NCI-H187 treated with DMSO at 0.1 percent for 48 hours (cell line): ENCODE results near the gene FAM120B.
"Not testable (repeated sequence)": the region's sequence is repeated elsewhere in the genome, so short reads cannot be mapped to it uniquely, and the experiment has no call there.

Experiments used
- DNase-seq: peaks from one replicate; lab custom pipeline; 2025; lab: John Stamatoyannopoulos, UW

Gene FAM120B

DNA sequence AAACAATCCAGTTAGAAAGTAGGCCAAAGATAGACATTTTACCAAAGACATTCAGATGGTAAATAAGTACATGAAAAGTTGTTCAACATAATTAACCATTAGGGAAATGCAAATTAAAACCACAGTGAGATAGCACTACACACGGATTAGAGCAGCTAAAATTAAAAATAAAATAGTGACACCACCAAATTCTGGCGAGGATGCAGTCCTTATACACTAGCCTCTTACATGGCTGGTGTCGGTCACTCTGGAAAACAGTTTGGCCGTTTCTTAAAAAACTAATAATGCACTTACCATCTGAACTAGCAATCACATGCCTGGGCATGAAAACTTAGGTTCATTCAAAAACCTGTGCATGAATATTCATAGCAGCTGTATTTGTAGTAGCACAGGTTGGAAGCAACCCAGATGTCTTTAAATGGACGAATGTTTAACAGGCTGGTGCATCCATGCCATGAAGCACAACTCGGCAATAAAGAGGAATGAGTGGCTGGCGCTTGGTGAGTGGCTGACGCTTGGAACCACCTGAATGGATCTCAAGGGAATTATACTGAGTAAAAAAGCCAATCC lies 77.0 kb downstream of the FAM120B start:
- no peak for DNase-seq

DNA sequence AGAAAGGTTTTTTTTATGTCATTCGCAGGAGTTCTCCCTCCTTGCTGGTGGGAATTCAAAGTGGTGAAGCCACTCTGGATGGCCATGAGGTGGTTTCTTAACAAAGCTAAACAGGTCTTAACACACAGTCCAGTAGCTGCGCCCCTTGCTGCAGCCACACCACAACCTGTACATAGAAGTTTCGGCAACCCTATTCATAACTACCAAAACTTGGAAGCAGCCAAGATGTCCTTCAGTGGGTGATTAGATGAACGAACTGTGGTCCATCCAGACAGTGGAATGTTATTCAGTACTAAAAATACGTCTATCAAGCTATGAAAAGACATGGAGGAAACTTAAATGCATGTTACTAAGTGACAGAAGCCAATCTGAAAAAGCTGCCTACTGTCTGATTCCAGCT lies 78.9 kb downstream of the FAM120B start:
- DNase-seq, result no peak

DNA sequence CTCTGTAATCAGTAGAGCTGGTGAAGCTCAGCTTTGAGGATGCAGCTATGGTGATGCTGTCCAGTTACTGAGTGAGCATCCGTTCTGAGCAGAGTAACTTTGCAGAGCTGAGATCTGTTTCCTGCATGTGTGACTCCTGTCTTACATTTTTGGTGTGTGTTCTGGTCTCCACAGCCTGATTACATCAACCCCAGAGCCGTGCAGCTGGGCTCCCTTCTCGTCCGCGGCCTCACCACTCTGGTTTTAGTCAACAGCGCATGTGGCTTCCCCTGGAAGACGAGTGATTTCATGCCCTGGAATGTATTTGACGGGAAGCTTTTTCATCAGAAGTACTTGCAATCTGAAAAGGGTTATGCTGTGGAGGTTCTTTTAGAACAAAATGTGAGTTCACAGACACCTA lies 81.6 kb downstream of the FAM120B start:
- no peak for DNase-seq

DNA sequence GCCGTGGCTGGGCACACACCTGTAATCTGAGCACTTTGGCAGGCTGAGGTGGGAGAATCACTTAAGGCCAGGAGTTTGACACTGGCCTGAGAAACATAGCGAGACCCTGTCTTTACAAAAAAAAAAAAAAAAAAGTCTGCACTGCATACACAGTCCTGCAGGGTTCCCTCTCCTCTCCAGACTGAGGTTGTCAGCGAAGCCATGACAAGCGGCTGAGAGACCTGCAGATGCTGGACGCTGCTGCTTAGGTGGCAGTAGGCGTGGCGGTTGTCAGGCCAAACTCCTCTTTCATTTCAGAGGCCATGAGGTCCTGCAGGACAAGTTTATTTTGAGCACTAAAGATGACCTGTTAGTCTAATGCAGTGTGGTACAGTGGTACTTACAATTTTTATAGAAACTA lies 86.5 kb downstream of the FAM120B start:
- DNase-seq, result no peak

DNA sequence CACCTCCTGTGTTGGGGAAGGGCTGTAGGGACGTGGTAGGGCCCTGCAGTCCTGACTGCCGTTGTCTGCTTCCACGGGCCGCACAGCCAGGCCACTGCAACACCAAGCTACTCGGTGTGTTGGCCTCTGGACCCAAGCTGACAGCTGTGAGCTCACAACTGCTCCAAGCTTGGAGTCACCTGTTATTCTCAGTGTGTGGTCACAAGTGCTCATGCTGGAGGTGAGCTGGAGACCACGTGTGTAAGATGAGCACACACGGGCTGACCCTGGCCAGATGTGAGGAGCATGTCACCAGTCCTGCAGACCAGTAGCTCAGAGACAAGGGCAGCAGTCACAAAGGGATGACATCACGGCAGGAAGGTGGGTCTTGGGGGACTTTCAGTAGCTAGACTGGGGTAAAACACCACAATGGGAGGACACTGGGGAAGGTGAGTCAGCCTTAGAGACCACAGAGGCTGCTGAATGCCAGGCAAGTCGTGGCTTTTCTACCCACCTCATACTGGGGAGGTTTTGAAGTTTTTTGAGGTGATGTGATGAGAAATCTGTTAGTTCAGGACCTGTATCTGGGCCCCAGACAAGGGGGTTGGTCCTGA lies 87.3 kb downstream of the FAM120B start:
- no peak for DNase-seq

DNA sequence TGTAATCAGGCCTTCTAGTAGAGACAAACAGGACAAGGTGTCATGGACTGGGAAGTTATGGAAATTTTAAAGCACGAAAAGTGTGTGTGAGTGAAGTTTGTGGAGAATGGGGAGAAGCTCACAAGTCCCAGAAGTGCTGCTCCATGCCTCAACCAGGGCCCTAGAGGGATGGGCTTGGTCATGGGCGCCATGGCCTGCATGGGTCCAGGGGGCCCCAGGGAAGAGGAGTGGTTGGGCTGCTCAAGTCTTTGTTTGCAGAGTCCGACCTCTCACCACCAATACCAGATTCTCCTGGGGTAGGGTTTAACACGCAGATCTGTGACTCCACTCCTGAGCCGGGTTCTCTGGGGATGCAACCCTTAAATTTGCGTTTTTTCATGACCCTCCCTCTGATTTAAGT lies 88.4 kb downstream of the FAM120B start:
- no peak for DNase-seq

DNA sequence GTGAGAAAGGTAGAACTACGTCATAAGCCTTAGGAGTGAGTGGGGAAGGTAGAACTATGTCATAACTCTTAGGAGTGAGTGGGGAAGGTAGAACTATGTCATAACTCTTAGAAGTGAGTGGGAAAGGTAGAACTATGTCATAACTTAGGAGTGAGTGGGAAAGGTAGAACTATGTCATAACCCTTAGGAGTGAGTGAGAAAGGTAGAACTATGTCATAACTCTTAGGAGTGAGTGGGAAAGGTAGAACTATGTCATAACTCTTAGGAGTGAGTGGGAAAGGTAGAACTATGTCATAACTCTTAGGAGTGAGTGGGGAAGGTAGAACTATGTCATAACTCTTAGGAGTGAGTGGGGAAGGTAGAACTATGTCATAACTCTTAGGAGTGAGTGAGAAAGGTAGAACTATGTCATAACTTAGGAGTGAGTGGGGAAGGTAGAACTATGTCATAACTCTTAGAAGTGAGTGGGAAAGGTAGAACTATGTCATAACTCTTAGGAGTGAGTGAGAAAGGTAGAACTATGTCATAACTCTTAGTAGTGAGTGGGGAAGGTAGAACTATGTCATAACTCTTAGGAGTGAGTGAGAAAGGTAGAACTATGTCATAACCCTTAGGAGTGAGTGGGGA lies 92.3 kb downstream of the FAM120B start:
- DNase-seq, result not testable (repeated sequence)

DNA sequence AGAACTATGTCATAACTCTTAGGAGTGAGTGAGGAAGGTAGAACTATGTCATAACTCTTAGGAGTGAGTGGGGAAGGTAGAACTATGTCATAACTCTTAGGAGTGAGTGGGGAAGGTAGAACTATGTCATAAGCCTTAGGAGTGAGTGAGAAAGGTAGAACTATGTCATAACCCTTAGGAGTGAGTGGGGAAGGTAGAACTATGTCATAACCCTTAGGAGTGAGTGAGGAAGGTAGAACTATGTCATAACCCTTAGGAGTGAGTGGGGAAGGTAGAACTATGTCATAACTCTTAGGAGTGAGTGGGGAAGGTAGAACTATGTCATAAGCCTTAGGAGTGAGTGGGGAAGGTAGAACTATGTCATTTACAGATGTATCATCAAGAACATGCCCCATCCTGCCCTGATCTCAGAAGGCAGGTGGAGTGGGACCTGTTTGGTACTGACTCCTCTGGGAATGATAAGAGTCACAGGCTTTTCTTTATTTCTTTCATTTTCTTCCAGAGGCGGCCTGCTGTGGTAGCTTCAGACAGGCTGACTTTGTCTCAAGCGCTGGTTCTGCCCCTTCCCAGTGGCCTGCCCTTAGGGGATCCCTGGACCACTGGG lies 93.5 kb downstream of the FAM120B start:
- not testable (repeated sequence) for DNase-seq

DNA sequence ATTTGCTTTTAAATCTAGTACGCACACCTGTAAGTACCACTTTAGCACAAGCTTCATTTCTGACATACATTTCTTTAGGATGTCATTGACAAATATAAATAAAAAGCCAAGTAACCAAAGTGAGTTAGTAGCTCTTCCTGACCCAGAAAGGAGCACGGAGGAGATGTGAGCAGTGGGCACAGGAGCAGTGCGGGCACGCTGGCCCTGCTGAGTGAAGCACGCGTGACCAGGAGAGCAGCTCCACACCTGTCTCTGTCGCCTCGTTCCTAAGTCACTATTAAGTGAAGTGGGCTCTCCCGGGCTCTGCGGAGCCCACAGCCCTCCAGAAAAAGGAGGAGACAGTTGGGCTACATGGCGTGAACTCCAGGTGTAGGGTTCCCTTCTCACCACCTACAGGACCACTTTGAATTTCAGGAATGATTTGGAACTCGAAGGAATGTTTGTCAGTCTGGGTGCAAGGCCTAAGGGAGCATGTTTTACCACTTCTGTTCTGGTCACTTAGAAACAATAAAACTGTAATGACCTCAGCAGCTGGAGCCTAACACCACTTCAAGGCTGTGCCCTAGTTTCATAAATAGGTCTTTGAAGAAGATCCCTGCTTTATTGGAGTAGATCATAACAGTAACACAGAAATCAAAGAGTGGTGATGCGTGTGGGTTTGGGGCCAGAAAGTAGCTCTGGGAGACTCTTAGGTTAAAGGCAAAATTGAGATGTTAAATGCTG lies 95.9 kb downstream of the FAM120B start:
- DNase-seq, result no peak

DNA sequence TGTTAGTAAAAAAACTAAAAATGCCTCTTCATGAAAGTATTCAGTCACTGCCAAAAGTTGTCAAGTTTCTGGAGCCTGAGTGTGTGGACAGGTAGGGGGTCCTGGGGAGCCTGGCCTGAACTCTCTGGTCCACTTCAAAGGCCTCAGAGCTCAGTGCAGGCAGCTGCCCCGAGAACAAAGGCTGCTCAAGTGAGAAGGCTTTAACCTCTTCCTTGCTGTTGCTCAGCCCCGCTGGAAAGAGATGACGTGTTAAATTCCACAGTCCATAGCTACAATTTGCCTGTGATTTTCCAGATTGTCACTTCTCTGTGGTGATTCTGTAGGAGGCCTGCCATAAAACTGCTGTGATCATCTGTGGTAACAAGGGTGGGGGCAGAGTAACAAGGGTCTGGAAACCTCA lies 96.9 kb downstream of the FAM120B start:
- DNase-seq, result no peak

DNA sequence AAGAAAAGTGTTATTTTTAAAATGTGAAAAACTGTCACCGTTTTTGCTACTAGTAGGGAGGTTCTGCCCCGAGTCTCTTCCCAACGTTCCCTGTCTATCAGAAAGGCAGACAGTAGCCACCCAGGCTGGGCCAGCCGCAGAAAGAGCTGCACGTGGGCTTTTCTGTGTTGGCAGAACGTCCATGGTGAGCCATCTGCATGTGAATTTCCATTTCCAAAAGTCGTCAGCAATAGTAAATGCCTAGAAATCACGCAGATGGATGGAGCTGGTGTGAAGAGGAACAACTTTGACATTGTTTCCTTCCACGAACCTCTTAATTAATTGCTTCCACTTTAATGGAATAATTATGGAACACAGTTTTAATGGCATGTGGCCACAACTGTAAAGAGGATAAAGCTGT lies 97.5 kb downstream of the FAM120B start:
- DNase-seq, result no peak

DNA sequence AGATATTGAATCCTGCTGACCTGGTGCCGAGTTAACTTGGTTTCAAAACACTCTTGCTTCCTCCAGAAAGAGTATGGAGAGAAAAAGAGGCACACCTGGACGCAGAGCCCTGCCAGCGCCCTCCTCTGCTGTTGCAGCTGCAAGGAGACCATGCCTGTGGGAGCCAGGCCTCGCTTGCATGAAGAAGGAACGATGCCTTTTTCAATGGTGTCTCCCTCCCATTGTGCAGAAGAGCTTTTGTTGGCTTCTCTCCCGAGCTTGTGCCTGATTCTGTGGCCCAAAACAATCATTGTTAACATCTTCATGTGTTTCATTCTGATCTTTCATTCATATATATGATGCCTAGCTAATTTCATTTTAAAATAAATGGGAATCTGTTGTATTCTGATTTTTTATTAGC lies 98.1 kb downstream of the FAM120B start:
- DNase-seq, result no peak

DNA sequence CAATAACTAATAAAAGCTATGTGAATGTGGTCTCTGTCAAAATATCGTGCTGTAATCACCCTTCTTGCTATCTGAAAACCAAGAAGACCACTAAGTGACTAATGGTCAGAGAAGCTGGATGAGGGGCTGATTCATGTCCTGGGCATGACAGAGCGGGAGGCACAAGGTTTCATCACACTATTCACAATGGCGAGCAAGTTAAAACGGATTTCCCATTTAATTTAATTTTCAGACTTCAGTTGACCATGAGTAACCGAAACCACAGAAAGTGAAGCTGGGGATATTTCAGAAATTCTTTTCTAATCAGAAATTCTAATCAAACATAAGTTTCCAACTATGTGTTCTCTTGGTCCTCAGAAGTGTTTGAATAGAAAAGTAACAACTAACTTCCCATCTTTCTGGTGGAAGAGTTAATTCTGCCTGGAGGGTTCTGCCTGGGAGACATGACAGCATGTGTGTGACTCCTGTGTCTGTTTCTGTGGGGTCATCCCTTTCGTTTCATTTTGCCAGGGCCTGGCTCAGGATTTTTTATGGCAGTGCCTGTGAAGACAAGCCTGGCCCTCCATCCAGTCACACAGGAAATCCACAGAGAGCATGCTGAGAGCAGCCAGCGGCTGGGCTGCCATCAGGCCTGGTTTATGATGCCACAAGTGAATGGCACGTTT lies 98.9 kb downstream of the FAM120B start:
- no peak for DNase-seq

DNA sequence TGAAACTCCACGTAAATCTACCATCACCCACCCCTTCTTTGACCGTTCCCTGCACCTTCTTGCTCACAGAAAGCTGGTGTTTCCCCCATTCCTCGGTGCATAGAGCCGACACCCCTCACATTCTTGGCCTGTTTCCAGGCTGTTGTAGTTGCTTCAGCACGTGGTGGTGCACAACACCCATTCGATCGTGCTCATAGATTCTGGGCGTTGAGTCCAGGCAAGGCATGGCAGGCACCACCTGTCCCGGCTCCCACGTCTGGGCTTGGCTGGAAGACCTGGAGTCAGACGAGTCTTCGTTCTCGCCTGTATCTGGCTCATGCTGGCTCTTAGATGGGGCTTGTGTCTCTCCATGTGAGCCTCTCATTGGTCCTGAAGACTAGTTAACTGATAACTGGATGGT lies 100.6 kb downstream of the FAM120B start:
- no peak for DNase-seq

DNA sequence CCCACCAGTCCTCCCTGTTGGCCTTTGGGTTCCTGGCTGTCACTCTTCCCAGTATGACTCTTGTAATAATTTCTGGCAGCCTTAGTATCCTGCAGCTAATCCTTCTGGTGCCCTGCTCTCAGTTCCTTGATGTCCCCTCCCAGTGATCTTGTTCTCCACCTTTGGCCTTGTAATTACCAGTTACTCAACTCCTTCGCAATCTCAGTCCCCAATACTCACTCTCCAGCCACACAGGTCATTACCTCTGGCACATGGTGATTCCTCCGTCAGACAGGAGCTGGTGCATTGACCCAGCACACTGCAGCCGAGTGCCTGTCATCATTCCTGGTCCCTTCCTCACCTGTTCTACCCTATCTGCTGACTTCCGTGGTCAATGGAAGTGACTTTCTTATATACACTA lies 101.4 kb downstream of the FAM120B start:
- DNase-seq, result no peak

DNA sequence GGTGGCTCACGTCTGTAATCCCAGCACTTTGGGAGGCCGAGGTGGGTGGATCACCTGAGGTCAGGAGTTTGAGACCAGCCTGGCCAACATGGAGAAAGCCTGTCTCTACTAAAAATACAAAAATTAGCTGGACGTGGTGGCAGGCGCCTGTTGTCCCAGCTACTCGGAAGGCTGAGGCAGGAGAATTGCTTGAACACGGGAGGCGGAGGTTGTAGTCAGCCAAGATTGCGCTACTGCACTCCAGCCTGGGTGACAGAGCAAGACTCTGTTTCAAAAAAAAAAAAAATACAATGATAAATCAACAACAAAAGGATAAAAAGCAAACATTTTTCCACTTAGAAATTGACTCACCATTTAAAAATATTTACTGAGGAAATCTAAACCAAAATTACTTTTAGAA lies 103.2 kb downstream of the FAM120B start:
- DNase-seq, result not testable (repeated sequence)

DNA sequence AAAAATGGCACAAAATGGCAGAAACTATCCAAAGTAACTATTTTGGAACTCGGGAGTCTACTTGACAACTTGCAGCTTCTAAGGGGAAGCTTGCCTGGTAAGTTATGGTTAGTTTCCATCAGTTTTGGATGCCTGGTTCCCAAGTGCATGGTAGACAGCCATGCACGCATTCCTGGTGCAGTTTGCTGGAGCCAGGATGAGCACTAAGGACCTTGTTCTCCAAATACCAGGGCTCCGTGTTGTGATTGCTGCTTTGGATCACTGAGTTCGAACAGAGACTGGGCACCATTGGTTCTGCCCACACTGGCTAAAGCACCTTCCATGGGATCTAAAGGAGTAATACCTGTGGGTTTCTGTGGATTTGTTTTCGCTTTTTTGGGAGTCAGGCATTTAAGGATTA lies 103.7 kb downstream of the FAM120B start:
- no peak for DNase-seq

DNA sequence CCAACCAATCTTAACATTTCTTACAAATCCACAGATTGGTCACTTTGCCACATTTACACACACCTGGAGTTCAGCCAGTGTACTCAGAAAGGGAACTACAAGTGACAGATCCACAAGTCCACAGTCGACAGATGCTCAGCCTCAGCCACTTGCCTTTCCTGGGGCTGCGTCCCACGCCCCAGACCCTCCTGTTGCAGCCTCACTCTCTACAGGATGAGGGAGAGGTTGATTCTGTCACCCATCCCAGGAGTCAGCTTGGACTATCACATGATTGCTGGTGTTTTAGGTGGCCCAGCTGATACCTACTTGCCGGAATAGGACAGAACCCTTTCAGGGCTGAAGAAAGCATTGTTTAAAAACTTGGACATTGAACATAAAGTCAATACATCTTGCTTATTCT lies 108.8 kb downstream of the FAM120B start:
- DNase-seq, result no peak

DNA sequence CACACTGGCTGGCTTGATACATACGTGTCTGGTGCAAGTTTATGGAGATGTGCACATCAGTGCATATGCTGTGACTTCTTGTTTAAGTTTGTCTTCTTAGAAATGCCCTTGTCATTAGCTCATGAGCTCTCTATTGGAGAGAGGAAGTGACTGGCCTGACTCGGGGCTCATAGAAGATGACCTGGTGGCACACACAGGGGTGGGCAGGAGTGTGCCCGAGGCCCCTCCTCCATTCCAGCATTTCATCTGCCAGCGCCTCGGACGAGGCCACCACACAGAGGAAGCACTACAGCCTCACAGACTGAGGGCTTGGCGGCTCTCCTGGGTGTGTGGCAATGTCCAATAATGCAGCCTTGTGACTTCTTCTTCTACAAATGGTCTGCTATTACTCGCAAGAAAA lies 109.7 kb downstream of the FAM120B start:
- DNase-seq, result no peak

DNA sequence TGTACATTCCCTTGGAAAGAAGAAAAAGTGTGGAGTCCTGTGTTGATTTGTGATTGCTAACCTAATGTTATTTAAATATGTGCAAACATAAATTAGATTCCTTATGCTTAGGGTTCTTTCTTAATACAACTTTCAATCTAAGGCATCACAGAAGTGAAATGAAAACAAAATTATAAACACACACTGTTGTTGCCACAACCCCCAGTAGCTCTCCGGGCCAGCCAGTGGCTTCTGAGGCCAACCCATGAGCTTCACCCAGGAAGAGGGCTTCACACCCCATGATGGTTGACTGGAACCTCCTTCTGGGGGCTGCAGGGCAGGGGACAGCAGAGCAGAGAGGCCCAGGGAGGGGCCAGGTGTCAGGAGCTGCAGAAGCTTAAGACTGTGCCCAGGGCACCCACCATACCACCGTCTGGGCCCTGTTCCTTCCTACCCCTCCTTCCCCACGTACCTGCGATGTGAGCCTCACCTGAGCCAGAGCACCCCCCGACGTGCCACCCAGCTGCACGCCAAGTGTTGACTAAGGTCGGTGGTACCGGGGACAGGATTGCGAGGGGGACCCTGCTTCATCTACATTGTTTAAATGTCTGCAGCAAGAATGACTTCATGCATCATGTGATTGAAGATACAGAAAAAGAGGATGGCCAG lies 110.5 kb downstream of the FAM120B start:
- no peak for DNase-seq

DNA sequence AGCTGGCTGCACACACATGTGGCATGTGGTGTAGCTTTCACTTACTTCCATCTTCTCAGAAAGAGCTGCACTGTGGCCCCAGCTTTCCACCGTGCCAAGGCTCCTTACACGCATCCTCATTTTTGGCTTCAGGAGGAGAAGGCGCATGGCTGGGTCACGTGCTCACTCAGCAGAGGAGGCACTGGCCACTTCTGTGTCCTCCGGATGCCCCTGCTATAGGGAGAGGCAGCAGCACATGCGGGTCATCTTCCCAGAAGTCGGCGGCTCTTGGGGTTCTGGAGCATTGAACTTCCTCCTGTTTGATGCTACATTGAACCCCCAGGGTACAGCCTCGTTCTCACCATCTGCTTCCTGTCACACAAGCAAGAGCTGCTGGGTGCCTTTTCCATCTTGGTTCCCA lies 111.3 kb downstream of the FAM120B start:
- no peak for DNase-seq

DNA sequence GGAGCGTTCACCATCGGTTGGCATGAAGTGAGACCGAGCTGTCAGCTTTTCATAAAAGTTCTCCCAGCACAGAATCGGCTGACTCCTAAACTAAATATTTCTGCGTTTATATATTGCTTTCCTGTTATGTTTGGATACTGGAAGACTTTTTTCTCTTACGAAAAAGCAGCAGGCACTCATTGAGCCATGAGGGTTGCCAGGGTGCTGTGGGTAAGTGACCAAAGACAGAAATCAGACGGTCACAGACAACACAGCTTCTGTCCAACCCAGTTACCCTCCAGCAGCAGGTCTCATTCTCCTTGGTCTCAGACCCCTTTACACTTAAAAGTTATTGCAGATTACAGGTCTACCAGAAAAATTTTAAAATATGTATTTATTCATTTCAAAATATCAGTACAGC lies 113.7 kb downstream of the FAM120B start:
- DNase-seq, result no peak
